H1 (cell line): ENCODE data around the gene CAPZB. TPM values are rescaled to one million over a fixed set of nuclear protein-coding genes. Genes with fewer than 3 reads are reported as not detected.

Experiments
- CTCF ChIA-PET: fragments of 300-600 bp; sonication (Branson Sonifier 250); formaldehyde crosslinking; loops from one replicate; lab custom pipeline; 2021; ENCODE audit not compliant: partially characterized antibody; lab: Charles Lee
- POLR2A ChIA-PET: fragments of 300-600 bp; sonication (Branson Sonifier 250); formaldehyde crosslinking; loops from one replicate; lab custom pipeline; 2021; ENCODE audit warnings: inconsistent platforms; ENCODE audit not compliant: partially characterized antibody; lab: Charles Lee
- DNase-seq, 2 experiments: peaks; one replicate each; pipeline versions ENCODE4 v3.0.0 to v3.0.0-alpha.2; 2010 to 2022; ENCODE audit warnings: low spot score in 2 of 2, low read depth in 1 of 2, mixed read lengths in 1 of 2
- FAIRE-seq: peaks from 2 replicates; lab custom pipeline; 2011; peaks lifted over from hg19 to GRCh38; lab: Jason Lieb, UNC
- H2AFZ ChIP-seq: 2 replicates; pipeline ENCODE4 v1.8.1; 2012; ENCODE audit warnings: low read length, inconsistent platforms
- H2AK5ac ChIP-seq: 2 replicates; pipeline ENCODE4 v1.6.1; 2013; ENCODE audit warnings: low read depth, low read length
- H2BK120ac ChIP-seq: replicated peaks from 2 replicates; pipeline ENCODE3; 2013; ENCODE audit warnings: low read depth, low read length, inconsistent platforms
- H2BK12ac ChIP-seq: 2 replicates; pipeline ENCODE4 v1.6.1; 2013; ENCODE audit warnings: low read depth, low read length
- H2BK15ac ChIP-seq: 2 replicates; pipeline ENCODE4 v1.6.1; 2013; ENCODE audit warnings: low read length
- H2BK20ac ChIP-seq: 2 replicates; pipeline ENCODE4 v1.6.1; 2013; ENCODE audit warnings: low read length
- H2BK5ac ChIP-seq: 2 replicates; pipeline ENCODE4 v1.6.1; 2013; ENCODE audit warnings: low read depth, low read length
- H3K14ac ChIP-seq: 2 replicates; pipeline ENCODE4 v1.6.1; 2013; ENCODE audit warnings: inconsistent platforms; ENCODE audit not compliant: insufficient read length
- H3K18ac ChIP-seq: 2 replicates; pipeline ENCODE4 v1.6.1; 2013; ENCODE audit warnings: low read length; ENCODE audit errors: extremely low read depth
- H3K23ac ChIP-seq: 2 replicates; pipeline ENCODE4 v1.6.1; 2013; ENCODE audit warnings: inconsistent platforms; ENCODE audit not compliant: insufficient read length
- H3K23me2 ChIP-seq: 2 replicates; pipeline ENCODE4 v1.6.1; 2013; ENCODE audit warnings: low read depth, low read length
- H3K27ac ChIP-seq: 2 replicates; pipeline ENCODE4 v1.6.1; 2011; ENCODE audit warnings: low read depth, low read length, inconsistent platforms
- H3K27me3 ChIP-seq, 4 experiments: replicated peaks in 1 of 4; 1 replicate in 1 of 4; 2 replicates in 3 of 4; pipeline versions ENCODE4 v1.6.1 to v1.8.1; 2011 to 2013; ENCODE audit warnings: low read length in 3 of 4, mild to moderate bottlenecking in 3 of 4, inconsistent platforms in 2 of 4, mixed read lengths in 2 of 4, moderate library complexity in 1 of 4; ENCODE audit not compliant: control insufficient read depth in 3 of 4, insufficient read depth in 3 of 4; ENCODE audit errors: extremely low read depth in 1 of 4
- H3K36me3 ChIP-seq, 4 experiments: 2 replicates each; pipeline versions ENCODE4 v1.6.1 to v1.8.1; 2011 to 2013; ENCODE audit warnings: mild to moderate bottlenecking in 4 of 4, low read length in 3 of 4, moderate library complexity in 2 of 4, control low read depth in 1 of 4, inconsistent platforms in 1 of 4; ENCODE audit not compliant: insufficient read depth in 4 of 4, control insufficient read depth in 2 of 4
- H3K4ac ChIP-seq: replicated peaks from 2 replicates; pipeline ENCODE3; 2013; ENCODE audit warnings: low read length, low read depth, mixed read lengths, inconsistent platforms; ENCODE audit not compliant: insufficient read length
- H3K4me1 ChIP-seq, 4 experiments: replicated peaks in 1 of 4; 1 replicate in 1 of 4; 2 replicates in 3 of 4; pipeline versions ENCODE4 v1.6.1 to v1.8.1; 2011 to 2013; ENCODE audit warnings: low read length in 3 of 4, inconsistent platforms in 2 of 4, mixed read lengths in 1 of 4; ENCODE audit not compliant: insufficient read depth in 4 of 4, control insufficient read depth in 3 of 4
- H3K4me2 ChIP-seq, 2 experiments: 2 replicates each; pipeline versions ENCODE4 v1.6.1 to v1.8.1; 2011 to 2013; ENCODE audit warnings: low read depth in 2 of 2, low read length in 2 of 2, control low read depth in 1 of 2, inconsistent platforms in 1 of 2, mild to moderate bottlenecking in 1 of 2; ENCODE audit not compliant: insufficient read depth in 1 of 2
- H3K4me3 ChIP-seq, 4 experiments: fragments of 200-600, 300-600 bp in 1 of 4; sonication (generic), shearing (Covaris generic), sonication (Bioruptor Twin) in 1 of 4; 2 replicates each; pipeline versions ENCODE4 v1.5.1 to v1.8.1; 2011 to 2016; ENCODE audit warnings: low read length in 4 of 4, low read depth in 3 of 4, control low read depth in 2 of 4, inconsistent platforms in 2 of 4, mild to moderate bottlenecking in 2 of 4, mixed read lengths in 1 of 4, moderate library complexity in 1 of 4; ENCODE audit not compliant: insufficient read depth in 2 of 4; ENCODE audit errors: extremely low read depth in 1 of 4
- H3K56ac ChIP-seq: replicated peaks from 2 replicates; pipeline ENCODE3; 2013; ENCODE audit warnings: low read depth, mild to moderate bottlenecking, mixed read lengths, low read length, inconsistent platforms; ENCODE audit not compliant: insufficient read length
- H3K79me1 ChIP-seq: 2 replicates; pipeline ENCODE4 v1.6.1; 2013; ENCODE audit warnings: low read depth, low read length, control low read depth
- H3K79me2 ChIP-seq, 2 experiments: 2 replicates each; pipeline versions ENCODE4 v1.6.1 to v1.8.1; 2012 to 2013; ENCODE audit warnings: low read length in 2 of 2, mild to moderate bottlenecking in 2 of 2, inconsistent platforms in 1 of 2; ENCODE audit not compliant: insufficient read depth in 2 of 2, control insufficient read depth in 1 of 2
- H3K9ac ChIP-seq, 4 experiments: replicated peaks in 1 of 4; 1 replicate in 1 of 4; 2 replicates in 3 of 4; pipeline versions ENCODE4 v1.6.1 to v1.8.1; 2011 to 2013; ENCODE audit warnings: low read depth in 3 of 4, low read length in 3 of 4, control low read depth in 2 of 4, mild to moderate bottlenecking in 2 of 4, moderate library complexity in 2 of 4, inconsistent platforms in 1 of 4; ENCODE audit errors: extremely low read depth in 1 of 4
- H3K9me3 ChIP-seq, 2 experiments: 2 replicates each; pipeline versions ENCODE4 v1.6.1 to v1.8.1; 2012 to 2013; ENCODE audit warnings: mild to moderate bottlenecking in 2 of 2, moderate library complexity in 2 of 2, control low read depth in 1 of 2, inconsistent platforms in 1 of 2, low read depth in 1 of 2, low read length in 1 of 2, mixed read lengths in 1 of 2; ENCODE audit not compliant: insufficient read depth in 2 of 2
- H4K20me1 ChIP-seq, 2 experiments: replicated peaks in 1 of 2; 2 replicates each; pipeline versions ENCODE3 to v1.8.1; 2011 to 2013; ENCODE audit warnings: inconsistent platforms in 2 of 2, low read length in 2 of 2, mild to moderate bottlenecking in 1 of 2; ENCODE audit not compliant: insufficient read depth in 2 of 2, control insufficient read depth in 1 of 2
- H4K5ac ChIP-seq: 2 replicates; pipeline ENCODE4 v1.6.1; 2013; ENCODE audit warnings: low read length, low read depth, mixed read lengths, inconsistent platforms; ENCODE audit not compliant: insufficient read length
- H4K8ac ChIP-seq: 2 replicates; pipeline ENCODE4 v1.8.0; 2013; ENCODE audit warnings: mild to moderate bottlenecking, moderate library complexity, low read length, inconsistent platforms; ENCODE audit not compliant: insufficient read depth; ENCODE audit errors: extremely low read depth
- H4K91ac ChIP-seq: replicated peaks from 2 replicates; pipeline ENCODE3; 2013; ENCODE audit warnings: low read length, mixed read lengths, inconsistent platforms; ENCODE audit not compliant: insufficient read length
- CBX5 ChIP-seq: fragments of 300-800, 300-1000 bp; sonication (generic); IDR thresholded peaks from 2 replicates; pipeline ENCODE4 v1.7.1; 2016; ENCODE audit warnings: antibody characterized with exemption, low read length, low read depth
- CTBP2 ChIP-seq: IDR thresholded peaks from 2 replicates; pipeline ENCODE4 v1.7.0; 2011; ENCODE audit warnings: borderline replicate concordance, mild to moderate bottlenecking, moderate library complexity, mixed read lengths, low read length; ENCODE audit not compliant: insufficient read depth, insufficient read length
- HDAC6 ChIP-seq: IDR thresholded peaks from one replicate; pipeline ENCODE4 v1.7.1; 2012; ENCODE audit warnings: low read depth, mild to moderate bottlenecking, inconsistent platforms, low read length, moderate library complexity
- KDM4A ChIP-seq: IDR thresholded peaks from one replicate; pipeline ENCODE4 v1.7.1; 2012; ENCODE audit warnings: low read depth, mild to moderate bottlenecking, moderate library complexity, low read length, inconsistent platforms; ENCODE audit not compliant: severe bottlenecking
- RXRA ChIP-seq: IDR thresholded peaks from 2 replicates; pipeline ENCODE4 v1.6.1; 2011; ENCODE audit warnings: low read depth, mild to moderate bottlenecking, low read length, moderate library complexity; ENCODE audit not compliant: insufficient read depth
- SP4 ChIP-seq: IDR thresholded peaks from 2 replicates; pipeline ENCODE4 v1.6.1; 2012; ENCODE audit warnings: low read length, inconsistent platforms
- SUZ12 ChIP-seq: fragments of 200-600 bp; sonication (generic); IDR thresholded peaks from 2 replicates; pipeline ENCODE4 v1.6.1; 2012; ENCODE audit warnings: mild to moderate bottlenecking, inconsistent platforms, low read length, moderate library complexity, mixed read lengths
- WGBS, 2 experiments: shearing (Covaris generic) in 1 of 2; methylation state at CpG; one replicate each; pipeline versions ENCODE4 v1.1.6 to v1.1.7; 2013 to 2015; ENCODE audit warnings: low lambda C conversion rate in 2 of 2, mixed read lengths in 2 of 2, inconsistent platforms in 1 of 2, low coverage in 1 of 2, missing lambda C conversion rate in 1 of 2; ENCODE audit not compliant: insufficient replicate concordance in 2 of 2, insufficient coverage in 1 of 2, insufficient read length in 1 of 2; ENCODE audit errors: extremely low coverage in 1 of 2, missing lambda C conversion rate in 1 of 2; 5-methylcytosine and 5-hydroxymethylcytosine counted together
- polyA plus RNA-seq, 7 experiments: library from polyadenylated mRNA; depleted of rRNA in 3 of 7; stranded (reverse) in 5 of 7; unstranded in 2 of 7; fragments of >200 nt in 5 of 7; fragments of 200-250 nt in 2 of 7; gene quantifications; 1 replicate in 5 of 7; 2 replicates in 1 of 7; 4 replicates in 1 of 7; pipeline versions ENCODE4 v1.2.1 to v1.2.3, GENCODE V29; 2011 to 2013; ENCODE audit warnings: missing spikeins in 2 of 7, mixed read lengths in 2 of 7
- total RNA-seq: library from RNA; stranded (reverse); fragmentation: NEBNext Ultra II Directional; extraction: Animal tissue kit (Norgen Biotek cat#: 25700); gene quantifications from 2 replicates; pipeline ENCODE4 v1.2.1, GENCODE V29; 2021

Gene CAPZB
- total and polyA plus RNA-seq, 2 of the 8 experiments (the other 6 are each of a cell fraction or from before 2014, with no cell fraction given) = 162 to 371 TPM

DNA sequence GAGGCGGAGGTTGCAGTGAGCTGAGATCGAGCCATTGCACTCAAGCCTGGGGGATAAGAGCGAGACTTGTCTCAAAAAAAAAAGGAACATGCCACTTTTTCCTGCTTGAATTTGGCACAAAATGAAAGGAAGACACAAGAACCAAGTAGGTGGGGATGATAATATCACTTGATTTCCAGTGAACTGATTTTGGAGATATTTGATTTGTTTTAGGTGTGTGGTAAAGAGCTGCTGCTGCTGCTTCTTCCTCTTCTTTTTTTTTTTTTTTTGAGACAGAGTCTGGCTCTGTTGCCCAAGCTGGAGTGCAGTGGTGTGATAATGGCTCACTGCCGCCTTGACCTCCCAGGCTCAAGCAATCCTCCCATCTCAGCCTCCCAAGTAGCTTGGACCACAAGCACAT, 29.9 kb upstream of the CAPZB start:
- POLR2A ChIA-PET = no interaction called here
- Histone ChIP-seq H2BK12ac (no peak overlapping the region), H2BK120ac (no peak overlapping the region), H3K27ac (no peak overlapping the region), H4K91ac (no peak overlapping the region), H3K23ac (no peak overlapping the region), H2BK15ac (no peak overlapping the region), H4K5ac (no peak overlapping the region), H3K79me2 (no peaks in the 10 kb centered on the region), H3K4ac (no peak overlapping the region)
- no peak for DNase-seq
- no peak for TF ChIP-seq RXRA
- no peak for TF ChIP-seq KDM4A
- no peak for TF ChIP-seq SP4
- TF ChIP-seq HDAC6 = no peak
- no peak for TF ChIP-seq SUZ12
- TF ChIP-seq CBX5 = no peak
- no peak for TF ChIP-seq CTBP2
- TF ChIP-seq, all 59 proteins: peak for 0
- no peak overlapping the region for H2BK5ac ChIP-seq
- H2AFZ ChIP-seq = no peak overlapping the region
- H3K14ac ChIP-seq = no peak overlapping the region
- 90% methylated on average over 4 of the region's 4 CpGs; no CpG with 5 or more reads in 1 of the 2 experiments for WGBS, 2 experiments
- no peak overlapping the region for H3K4me2 ChIP-seq
- no peak overlapping the region for H3K4me3 ChIP-seq
- FAIRE-seq = no peak
- no peaks in the 10 kb centered on the region for H3K27me3 ChIP-seq
- no peak overlapping the region for H3K56ac ChIP-seq
- no peak overlapping the region for H3K18ac ChIP-seq
- H3K23me2 ChIP-seq = no peaks in the 10 kb centered on the region
- no peaks in the 10 kb centered on the region for H3K9me3 ChIP-seq
- H3K36me3 ChIP-seq = no peaks in the 10 kb centered on the region
- no peak overlapping the region for H2BK20ac ChIP-seq
- no peak overlapping the region for H4K8ac ChIP-seq
- no peak overlapping the region for H2AK5ac ChIP-seq
- CTCF ChIA-PET = interaction anchor here (0.6 to 1.3 kb wide), 2 partner anchors 18 to 125 kb away, joined by 3 to 4 read pairs; no protein-coding TSS in a partner anchor
- H3K9ac ChIP-seq = no peak overlapping the region
- no peaks in the 10 kb centered on the region for H3K4me1 ChIP-seq
- H3K79me1 ChIP-seq = no peaks in the 10 kb centered on the region
- no peaks in the 10 kb centered on the region for H4K20me1 ChIP-seq
